Ovary (tissue), 10 donors: ENCODE data around the gene CCNB1. TPM values are rescaled to one million over a fixed set of nuclear protein-coding genes. Genes with fewer than 3 reads are reported as not detected.

Experiments used
- DNase-seq, 5 donors: peaks; one replicate each; pipeline ENCODE4 v3.0.0-alpha.2; 2019 to 2020
- H3K27ac ChIP-seq, 2 donors: fragments of 200-600 bp; one replicate each; pipeline versions ENCODE4 v1.5.1 to v1.8.0; 2019 to 2022
- H3K27me3 ChIP-seq: fragments of 200-600 bp; one replicate; pipeline ENCODE4 v1.8.0; 2022
- H3K36me3 ChIP-seq: fragments of 200-600 bp; sonication (generic); one replicate; pipeline ENCODE4 v1.5.1; 2019
- H3K4me1 ChIP-seq: one replicate; pipeline ENCODE4 v1.8.1; 2013; ENCODE audit warnings: mild to moderate bottlenecking, moderate library complexity; ENCODE audit not compliant: insufficient read depth
- H3K4me3 ChIP-seq: fragments of 200-600 bp; sonication (generic); one replicate; pipeline ENCODE4 v1.5.1; 2017
- H3K9me3 ChIP-seq, 2 donors: fragments of 200-600 bp in 1 of 2; sonication (generic) in 1 of 2; one replicate each; pipeline versions ENCODE4 v1.5.1 to v1.8.1; 2013 to 2019; ENCODE audit warnings: mild to moderate bottlenecking in 1 of 2, moderate library complexity in 1 of 2
- CTCF ChIP-seq, 3 donors: fragments of 450-650 bp in 2 of 3; fragments of 200-600 bp in 1 of 3; IDR thresholded peaks; one replicate each; pipeline versions ENCODE4 v1.5.1 to v1.8.0; 2016 to 2022; ENCODE audit warnings: antibody characterized with exemption in 3 of 3, mild to moderate bottlenecking in 1 of 3
- EP300 ChIP-seq: sonication (generic); formaldehyde crosslinking; IDR thresholded peaks from one replicate; pipeline ENCODE4 v1.6.1; 2017; ENCODE audit warnings: antibody characterized with exemption
- POLR2A ChIP-seq: fragments of 450-650 bp; IDR thresholded peaks from one replicate; pipeline ENCODE4 v1.6.1; 2017; ENCODE audit warnings: antibody characterized with exemption, mild to moderate bottlenecking, moderate library complexity
- WGBS, 3 donors: extraction: QIAGEN DNeasy Blood & Tissue Kit in 1 of 3; methylation state at CpG; one replicate each; pipeline versions ENCODE4 v1.1.5 to v1.1.7; 2013 to 2017; 5-methylcytosine and 5-hydroxymethylcytosine counted together
- intact Hi-C, 4 donors: fragments of 100-400 bp; cut with DNase I; formaldehyde crosslinking; loops; one replicate each; pipeline versions ENCODE4 v1.11.0 to v1.15.1; 2022 to 2023
- long read RNA-seq, 3 donors: library from polyadenylated mRNA in 2 of 3; unstranded in 2 of 3; transcript quantifications; one replicate each; pipeline ENCODE4 v2.0.0 and lab custom pipeline, GENCODE V29; 2021 to 2026
- polyA plus RNA-seq, 2 donors: library from polyadenylated mRNA; stranded (reverse); fragments of 200-250 nt in 1 of 2; fragments of 350-450 nt in 1 of 2; fragmentation: Illumina TruSeq in 1 of 2; extraction: RNeasy Lipid Tissue Mini Kit (QIAGEN cat#74804) in 1 of 2; gene quantifications; one replicate each; pipeline ENCODE4 v1.2.3, GENCODE V29; 2013 to 2014
- total RNA-seq, 7 donors: library from RNA; depleted of rRNA in 2 of 7; stranded (reverse); fragments of >200 nt in 2 of 7; fragmentation: NEBNext Ultra II Directional in 3 of 7; extraction: Animal tissue kit (Norgen Biotek cat#: 25700) in 3 of 7; gene quantifications; one replicate each; pipeline versions ENCODE4 v1.1.0 to v1.2.4, GENCODE V29; 2016 to 2023
- donor health status: DM: no; HTN: no; CAD: no; lungs with moderate emphysema.
- donor health status: DM: no; HTN: no; CAD: no.
- donor health status: Bipolar disorder and iron deficiency.
- donor health status: DM: yes; HTN: yes; CAD: no.
- donor health status: DM: no; HTN: no; CAD: no.
- donor health status: DM: yes; HTN: yes; CAD: no.

Gene CCNB1
- total RNA-seq (1 to 10 TPM; 3.5 to 9.2 (median 6.2) TPM), polyA plus RNA-seq (10 to 100 TPM in 1 of 2 donors, 1 to 10 TPM in 1; 6.7 to 13.9 TPM)
- long read RNA-seq, donor 1, transcript CCNB1-201 (9 exons, 2,169 nt), result major isoform, 28 of 30 reads
- long read RNA-seq, donor 1, partial matches to known transcripts, result 0 of 30 reads
- long read RNA-seq, donor 1, other reads (novel, unspliced or antisense), result 2 of 30 reads
- long read RNA-seq, donor 2, transcript CCNB1-201 (9 exons, 2,169 nt), result major isoform, 141 of 177 reads
- long read RNA-seq, donor 2, partial matches to known transcripts, result 23 of 177 reads
- long read RNA-seq, donor 2, other reads (novel, unspliced or antisense), result 11 of 177 reads
- long read RNA-seq, donor 3, partial matches to known transcripts, result 1 of 5 reads
- long read RNA-seq, donor 3, other reads (novel, unspliced or antisense), result 0 of 5 reads

GRCh38 chr5:69166686-69167492, at the start of gene CCNB1:
CCNB1 (plus strand) TSS chr5:69167150; CDS start chr5:69167263, 113 bp downstream.
- no peaks in the 10 kb centered on the region for H3K9me3 ChIP-seq
- H3K27me3 ChIP-seq, result no peaks in the 10 kb centered on the region
- TF ChIP-seq EP300, result no peak
- TF ChIP-seq POLR2A, result no peak
- TF ChIP-seq CTCF (IDR thresholded peaks at IDR 0.05), result no peak
- peak; percentile 96 to 98 (median 97) for DNase-seq
- peak within 1 kb of the TSS in 1 of 2 donors; percentile 14 for H3K27ac ChIP-seq
- H3K4me1 ChIP-seq, result peaks cover 1% of the 10 kb centered on the region
- H3K4me3 ChIP-seq, result peak within 1 kb of the TSS; percentile 65
- intact Hi-C loops, result loop anchor here in 1 of 4 donors (10.0 kb wide), 1 partner anchor 168 kb away; the partner anchor contains the start of gene CCDC125
- WGBS, 3 donors, result 1% methylated on average over 49 to 50 of the region's 50 CpGs
- no peaks in the 10 kb centered on the region for H3K36me3 ChIP-seq

DNA sequence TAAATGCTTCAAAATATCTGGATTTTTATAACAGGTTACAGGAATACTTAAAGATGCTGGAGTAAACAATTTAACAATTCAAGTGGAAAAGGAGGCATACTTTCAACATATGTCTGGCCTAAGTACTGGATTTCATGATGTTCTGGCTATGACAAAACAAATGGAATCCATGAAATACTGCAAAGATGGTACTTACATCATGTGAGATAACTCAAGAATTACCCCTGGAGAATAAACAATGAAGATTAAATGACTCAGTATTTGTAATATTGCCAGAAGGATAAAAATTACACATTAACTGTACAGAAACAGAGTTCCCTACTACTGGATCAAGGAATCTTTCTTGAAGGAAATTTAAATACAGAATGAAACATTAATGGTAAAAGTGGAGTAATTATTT, 37.5 kb upstream of the CCNB1 start:
- no peak for DNase-seq
- intact Hi-C loops, result no loop called here
- H3K4me1 ChIP-seq, result no peaks in the 10 kb centered on the region
- peaks cover 2% of the 10 kb centered on the region for H3K27me3 ChIP-seq
- H3K9me3 ChIP-seq, result no peaks in the 10 kb centered on the region
- TF ChIP-seq POLR2A (no peak), CTCF (IDR thresholded peaks at IDR 0.05) (no peak), EP300 (no peak)
- no peak overlapping the region for H3K27ac ChIP-seq
- no peaks in the 10 kb centered on the region for H3K36me3 ChIP-seq
- H3K4me3 ChIP-seq, result no peak overlapping the region

DNA sequence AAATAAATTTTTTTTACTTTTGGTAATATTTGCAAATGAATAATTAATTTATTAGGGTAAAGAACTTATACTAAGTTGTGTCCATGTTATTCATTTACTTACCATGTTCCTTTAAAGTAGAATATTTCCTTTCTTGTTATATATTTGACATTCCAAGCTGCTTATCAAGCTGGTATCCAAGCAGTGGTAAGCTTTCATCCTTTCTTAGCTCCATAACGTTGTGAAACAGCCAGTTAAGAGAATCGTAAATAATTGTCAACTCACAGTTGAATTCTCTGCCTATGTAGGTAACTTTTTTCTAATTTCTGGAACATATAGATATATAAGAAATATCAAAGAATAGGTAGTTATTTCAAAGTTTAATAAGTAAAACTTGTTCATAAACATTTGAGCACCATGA, 36.7 kb upstream of the CCNB1 start:
- no peak for DNase-seq
- Histone ChIP-seq H3K4me1 (no peaks in the 10 kb centered on the region), H3K9me3 (no peaks in the 10 kb centered on the region), H3K4me3 (no peak overlapping the region), H3K27me3 (peaks cover 2% of the 10 kb centered on the region), H3K27ac (no peak overlapping the region), H3K36me3 (no peaks in the 10 kb centered on the region)
- TF ChIP-seq POLR2A (no peak), EP300 (no peak), CTCF (IDR thresholded peaks at IDR 0.05) (no peak)
- intact Hi-C loops, result no loop called here
- WGBS, 3 donors, result 52 to 59% (median 54%) methylated on average over 2 of the region's 2 CpGs

DNA sequence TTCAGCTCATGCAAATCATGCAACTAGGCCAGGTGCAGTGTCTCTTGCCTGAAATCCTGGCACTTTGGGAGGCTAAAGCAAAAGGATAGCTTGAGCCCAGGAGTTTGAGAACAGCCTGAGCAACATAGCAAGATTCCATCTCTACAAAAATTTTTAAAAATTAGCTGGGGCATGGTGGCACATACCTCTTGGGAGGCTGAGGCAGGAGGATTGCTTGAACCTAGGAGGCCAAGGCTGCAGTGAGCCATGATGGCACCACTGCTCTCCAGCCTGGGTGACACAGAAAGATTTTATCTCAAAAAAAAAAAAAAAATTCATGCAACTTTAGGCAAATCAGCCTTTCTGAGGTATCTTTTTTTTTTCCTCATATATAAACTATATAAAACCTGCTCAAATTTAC, 35.6 kb upstream of the CCNB1 start:
- no peaks in the 10 kb centered on the region for H3K36me3 ChIP-seq
- no peaks in the 10 kb centered on the region for H3K4me1 ChIP-seq
- no peaks in the 10 kb centered on the region for H3K27me3 ChIP-seq
- no peak for DNase-seq
- TF ChIP-seq POLR2A, result no peak
- TF ChIP-seq EP300, result no peak
- TF ChIP-seq CTCF (IDR thresholded peaks at IDR 0.05), result no peak
- intact Hi-C loops, result no loop called here
- H3K27ac ChIP-seq, result no peak overlapping the region
- H3K4me3 ChIP-seq, result no peak overlapping the region
- no peaks in the 10 kb centered on the region for H3K9me3 ChIP-seq
